WTC11 (cell line): ENCODE measurements around the gene NCAPD2. TPM values are rescaled to one million over a fixed set of nuclear protein-coding genes. Genes with fewer than 3 reads are reported as not detected.

Source experiments
- ATAC-seq: fragments of 200-7000 bp; cut with Tn5 transposase; 2 replicates; pipeline ENCODE4 v1.10.0; 2021; ENCODE audit warnings: mild to moderate bottlenecking, moderate library complexity
- CTCF ChIA-PET: fragments of 300-600 bp; sonication (Branson Sonifier 250); formaldehyde crosslinking; loops from one replicate; lab custom pipeline; 2021; ENCODE audit warnings: antibody characterized with exemption; lab: Charles Lee
- POLR2A ChIA-PET: fragments of 350-600 bp; sonication (Branson Sonifier 250); formaldehyde crosslinking; loops from one replicate; lab custom pipeline; 2021; ENCODE audit warnings: antibody characterized with exemption; lab: Charles Lee
- DNase-seq: peaks from one replicate; pipeline ENCODE4 v3.0.0; 2021; ENCODE audit warnings: low spot score
- H3K27ac Mint-ChIP-seq: 2 replicates; pipeline ENCODE4 v1.8.0; 2021; ENCODE audit warnings: mixed read lengths
- H3K27me3 Mint-ChIP-seq: 2 replicates; pipeline ENCODE4 v1.8.0; 2021; ENCODE audit warnings: low read depth, mild to moderate bottlenecking, moderate library complexity, mixed read lengths
- H3K36me3 Mint-ChIP-seq: 2 replicates; pipeline ENCODE4 v1.8.0; 2021; ENCODE audit warnings: mixed read lengths
- H3K4me1 Mint-ChIP-seq: 2 replicates; pipeline ENCODE4 v1.8.0; 2022; ENCODE audit warnings: mixed read lengths
- H3K4me3 Mint-ChIP-seq: 2 replicates; pipeline ENCODE4 v1.8.0; 2021; ENCODE audit warnings: mild to moderate bottlenecking, moderate library complexity, mixed read lengths
- H3K9me3 Mint-ChIP-seq: 2 replicates; pipeline ENCODE4 v1.8.0; 2021; ENCODE audit warnings: mixed read lengths
- CBFB ChIP-seq: sonication (generic); formaldehyde crosslinking; IDR thresholded peaks from 2 replicates; pipeline ENCODE4 v1.8.1; 2022; ENCODE audit warnings: mild to moderate bottlenecking, low read depth, missing genetic modification reagents
- ETV6 ChIP-seq: sonication (generic); formaldehyde crosslinking; IDR thresholded peaks from 2 replicates; pipeline ENCODE4 v1.8.1; 2022; ENCODE audit warnings: mild to moderate bottlenecking, missing genetic modification reagents
- FOXP1 ChIP-seq: sonication (generic); formaldehyde crosslinking; IDR thresholded peaks from 2 replicates; pipeline ENCODE4 v1.8.0; 2022; ENCODE audit warnings: missing genetic modification reagents, mild to moderate bottlenecking, moderate library complexity, borderline replicate concordance
- GTF2I ChIP-seq: fragments of 250-450 bp; sonication (Bioruptor Pico); conservative IDR thresholded peaks from 2 replicates; pipeline ENCODE4 v1.4.0; 2021; ENCODE audit warnings: mild to moderate bottlenecking
- MXD4 ChIP-seq: fragments of 250-450 bp; sonication (Bioruptor Pico); IDR thresholded peaks from 2 replicates; pipeline ENCODE4 v1.8.0; 2021; ENCODE audit warnings: mild to moderate bottlenecking, moderate library complexity, borderline replicate concordance
- MYBL2 ChIP-seq: sonication (generic); formaldehyde crosslinking; IDR thresholded peaks from 2 replicates; pipeline ENCODE4 v1.8.1; 2023; ENCODE audit warnings: mild to moderate bottlenecking, moderate library complexity, missing genetic modification reagents
- NFE2L1 ChIP-seq: sonication (generic); formaldehyde crosslinking; IDR thresholded peaks from 2 replicates; pipeline ENCODE4 v1.8.1; 2023; ENCODE audit warnings: missing genetic modification reagents
- NFYB ChIP-seq: sonication (generic); formaldehyde crosslinking; conservative IDR thresholded peaks from 2 replicates; pipeline ENCODE4 v1.8.0; 2022; ENCODE audit warnings: low read depth, missing genetic modification reagents
- NR3C1 ChIP-seq: sonication (generic); formaldehyde crosslinking; conservative IDR thresholded peaks from 2 replicates; pipeline ENCODE4 v1.8.1; 2023; ENCODE audit warnings: low read depth, mild to moderate bottlenecking, missing genetic modification reagents
- SMAD3 ChIP-seq: sonication (generic); formaldehyde crosslinking; IDR thresholded peaks from 2 replicates; pipeline ENCODE4 v1.8.0; 2022; ENCODE audit warnings: missing genetic modification reagents, mild to moderate bottlenecking, borderline replicate concordance
- TEAD1 ChIP-seq: sonication (generic); formaldehyde crosslinking; IDR thresholded peaks from 2 replicates; pipeline ENCODE4 v1.8.0; 2022; ENCODE audit warnings: mild to moderate bottlenecking, missing genetic modification reagents
- ZNF416 ChIP-seq: fragments of 250-450 bp; sonication (Bioruptor Pico); IDR thresholded peaks from 2 replicates; pipeline ENCODE4 v1.9.0; 2021; ENCODE audit warnings: mild to moderate bottlenecking, inconsistent platforms
- ZNF423 ChIP-seq: fragments of 250-450 bp; sonication (Bioruptor Pico); IDR thresholded peaks from 2 replicates; pipeline ENCODE4 v2.1.2; 2022; ENCODE audit warnings: mild to moderate bottlenecking, moderate library complexity
- total RNA-seq: library from RNA; stranded (reverse); gene quantifications from 3 replicates; pipeline ENCODE4 v1.2.3, GENCODE V29; 2021
- TF ChIP-seq, protein P1 (sequence below): fragments of 250-450 bp; sonication (Bioruptor Pico); IDR thresholded peaks from 2 replicates; pipeline ENCODE4 v1.9.0; 2021; ENCODE audit warnings: mild to moderate bottlenecking, borderline replicate concordance
- TF ChIP-seq, protein P2 (sequence below): sonication (generic); formaldehyde crosslinking; IDR thresholded peaks from 2 replicates; pipeline ENCODE4 v1.8.1; 2022; ENCODE audit warnings: mild to moderate bottlenecking, missing genetic modification reagents, moderate library complexity, borderline replicate concordance
- TF ChIP-seq, protein P3 (sequence below): sonication (generic); formaldehyde crosslinking; IDR thresholded peaks from 2 replicates; pipeline ENCODE4 v1.8.0; 2022; ENCODE audit warnings: mild to moderate bottlenecking, missing genetic modification reagents
- TF ChIP-seq, protein P4 (sequence below): sonication (generic); formaldehyde crosslinking; IDR thresholded peaks from 2 replicates; pipeline ENCODE4 v1.8.1; 2022; ENCODE audit warnings: mild to moderate bottlenecking, moderate library complexity, missing genetic modification reagents
- TF ChIP-seq, protein P5 (sequence below): fragments of 250-450 bp; sonication (Bioruptor Pico); IDR thresholded peaks from 2 replicates; pipeline ENCODE4 v1.9.0; 2021; ENCODE audit warnings: mild to moderate bottlenecking
- TF ChIP-seq, protein P6 (sequence below): sonication (generic); formaldehyde crosslinking; IDR thresholded peaks from 2 replicates; pipeline ENCODE4 v1.8.0; 2023; ENCODE audit warnings: mild to moderate bottlenecking, missing genetic modification reagents

NCAPD2 gene
- total RNA-seq, 1 experiment from 2014 or later: 141 TPM

DNA sequence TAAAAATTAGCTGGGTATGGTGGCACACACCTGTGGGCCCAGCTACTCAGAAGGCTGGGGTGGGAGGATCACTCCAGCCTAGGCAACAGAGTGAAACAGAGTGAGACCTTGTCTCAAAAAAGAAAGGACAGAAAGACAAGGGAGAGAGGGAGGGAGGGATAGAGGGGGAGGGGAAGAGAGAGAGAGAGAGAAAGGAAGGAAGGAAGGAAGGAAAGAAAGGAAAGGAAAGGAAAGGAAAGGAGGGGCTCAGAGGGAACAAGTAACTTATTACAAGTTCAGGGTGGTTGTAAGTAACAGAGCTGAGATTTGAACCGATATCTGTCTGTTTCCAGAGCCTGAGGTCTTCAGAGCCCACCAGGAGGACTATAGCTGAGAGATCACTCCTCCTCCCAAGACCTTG is 53.7 kb downstream of the NCAPD2 start (continued):
- TF ChIP-seq, protein P1, sequence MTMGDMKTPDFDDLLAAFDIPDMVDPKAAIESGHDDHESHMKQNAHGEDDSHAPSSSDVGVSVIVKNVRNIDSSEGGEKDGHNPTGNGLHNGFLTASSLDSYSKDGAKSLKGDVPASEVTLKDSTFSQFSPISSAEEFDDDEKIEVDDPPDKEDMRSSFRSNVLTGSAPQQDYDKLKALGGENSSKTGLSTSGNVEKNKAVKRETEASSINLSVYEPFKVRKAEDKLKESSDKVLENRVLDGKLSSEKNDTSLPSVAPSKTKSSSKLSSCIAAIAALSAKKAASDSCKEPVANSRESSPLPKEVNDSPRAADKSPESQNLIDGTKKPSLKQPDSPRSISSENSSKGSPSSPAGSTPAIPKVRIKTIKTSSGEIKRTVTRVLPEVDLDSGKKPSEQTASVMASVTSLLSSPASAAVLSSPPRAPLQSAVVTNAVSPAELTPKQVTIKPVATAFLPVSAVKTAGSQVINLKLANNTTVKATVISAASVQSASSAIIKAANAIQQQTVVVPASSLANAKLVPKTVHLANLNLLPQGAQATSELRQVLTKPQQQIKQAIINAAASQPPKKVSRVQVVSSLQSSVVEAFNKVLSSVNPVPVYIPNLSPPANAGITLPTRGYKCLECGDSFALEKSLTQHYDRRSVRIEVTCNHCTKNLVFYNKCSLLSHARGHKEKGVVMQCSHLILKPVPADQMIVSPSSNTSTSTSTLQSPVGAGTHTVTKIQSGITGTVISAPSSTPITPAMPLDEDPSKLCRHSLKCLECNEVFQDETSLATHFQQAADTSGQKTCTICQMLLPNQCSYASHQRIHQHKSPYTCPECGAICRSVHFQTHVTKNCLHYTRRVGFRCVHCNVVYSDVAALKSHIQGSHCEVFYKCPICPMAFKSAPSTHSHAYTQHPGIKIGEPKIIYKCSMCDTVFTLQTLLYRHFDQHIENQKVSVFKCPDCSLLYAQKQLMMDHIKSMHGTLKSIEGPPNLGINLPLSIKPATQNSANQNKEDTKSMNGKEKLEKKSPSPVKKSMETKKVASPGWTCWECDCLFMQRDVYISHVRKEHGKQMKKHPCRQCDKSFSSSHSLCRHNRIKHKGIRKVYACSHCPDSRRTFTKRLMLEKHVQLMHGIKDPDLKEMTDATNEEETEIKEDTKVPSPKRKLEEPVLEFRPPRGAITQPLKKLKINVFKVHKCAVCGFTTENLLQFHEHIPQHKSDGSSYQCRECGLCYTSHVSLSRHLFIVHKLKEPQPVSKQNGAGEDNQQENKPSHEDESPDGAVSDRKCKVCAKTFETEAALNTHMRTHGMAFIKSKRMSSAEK (CRISPR knock-in tag): no peak
- TF ChIP-seq, protein P2, sequence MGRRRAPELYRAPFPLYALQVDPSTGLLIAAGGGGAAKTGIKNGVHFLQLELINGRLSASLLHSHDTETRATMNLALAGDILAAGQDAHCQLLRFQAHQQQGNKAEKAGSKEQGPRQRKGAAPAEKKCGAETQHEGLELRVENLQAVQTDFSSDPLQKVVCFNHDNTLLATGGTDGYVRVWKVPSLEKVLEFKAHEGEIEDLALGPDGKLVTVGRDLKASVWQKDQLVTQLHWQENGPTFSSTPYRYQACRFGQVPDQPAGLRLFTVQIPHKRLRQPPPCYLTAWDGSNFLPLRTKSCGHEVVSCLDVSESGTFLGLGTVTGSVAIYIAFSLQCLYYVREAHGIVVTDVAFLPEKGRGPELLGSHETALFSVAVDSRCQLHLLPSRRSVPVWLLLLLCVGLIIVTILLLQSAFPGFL (CRISPR knock-in tag): no peak
- no peak for TF ChIP-seq ZNF416
- no peak for TF ChIP-seq CBFB (CRISPR knock-in tag)
- TF ChIP-seq, protein P3, sequence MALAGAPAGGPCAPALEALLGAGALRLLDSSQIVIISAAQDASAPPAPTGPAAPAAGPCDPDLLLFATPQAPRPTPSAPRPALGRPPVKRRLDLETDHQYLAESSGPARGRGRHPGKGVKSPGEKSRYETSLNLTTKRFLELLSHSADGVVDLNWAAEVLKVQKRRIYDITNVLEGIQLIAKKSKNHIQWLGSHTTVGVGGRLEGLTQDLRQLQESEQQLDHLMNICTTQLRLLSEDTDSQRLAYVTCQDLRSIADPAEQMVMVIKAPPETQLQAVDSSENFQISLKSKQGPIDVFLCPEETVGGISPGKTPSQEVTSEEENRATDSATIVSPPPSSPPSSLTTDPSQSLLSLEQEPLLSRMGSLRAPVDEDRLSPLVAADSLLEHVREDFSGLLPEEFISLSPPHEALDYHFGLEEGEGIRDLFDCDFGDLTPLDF (CRISPR knock-in tag): no peak
- no peak for TF ChIP-seq MXD4
- no peak for TF ChIP-seq NFYB
- no peak for TF ChIP-seq GTF2I (CRISPR knock-in tag)
- TF ChIP-seq ETV6 (CRISPR knock-in tag): no peak
- TF ChIP-seq, all 79 proteins: peak for 0

DNA sequence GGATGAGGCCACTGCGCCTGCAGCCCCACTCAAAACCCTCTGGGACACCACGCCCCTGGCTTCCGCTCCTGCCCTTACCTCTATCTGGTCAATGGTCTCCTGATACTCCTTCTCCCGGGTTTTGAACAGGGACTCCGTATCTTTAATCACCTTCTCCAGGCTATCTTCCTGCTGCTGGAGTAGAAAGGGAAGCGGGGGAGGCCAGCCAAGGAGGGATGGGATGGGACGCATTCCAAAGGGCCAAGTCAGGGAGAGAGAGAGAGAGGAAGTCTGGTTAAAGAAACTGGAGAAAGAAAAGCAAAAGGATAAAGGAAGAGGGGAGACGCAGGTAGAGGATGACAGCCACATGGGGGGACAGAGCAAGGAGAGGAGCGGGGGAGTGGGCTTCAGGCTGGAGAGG is 54.1 kb downstream of the NCAPD2 start:
- DNase-seq (no peak), ATAC-seq (no peak)
- ChIA-PET CTCF (interaction anchor here (13.4 kb wide), 1 partner anchor 9 kb away, joined by 195 read pairs; no protein-coding TSS in a partner anchor), POLR2A (no interaction called here)
- Mint-ChIP-seq H3K27ac (peak overlapping the region; percentile 11; the same call in 1 of the 2 replicates), H3K36me3 (peaks cover 46% of the 10 kb centered on the region), H3K4me1 (peaks cover 10% of the 10 kb centered on the region), H3K9me3 (no peaks in the 10 kb centered on the region), H3K4me3 (no peak overlapping the region), H3K27me3 (no peaks in the 10 kb centered on the region; the same call in 1 of the 2 replicates)
- TF ChIP-seq, protein P4, sequence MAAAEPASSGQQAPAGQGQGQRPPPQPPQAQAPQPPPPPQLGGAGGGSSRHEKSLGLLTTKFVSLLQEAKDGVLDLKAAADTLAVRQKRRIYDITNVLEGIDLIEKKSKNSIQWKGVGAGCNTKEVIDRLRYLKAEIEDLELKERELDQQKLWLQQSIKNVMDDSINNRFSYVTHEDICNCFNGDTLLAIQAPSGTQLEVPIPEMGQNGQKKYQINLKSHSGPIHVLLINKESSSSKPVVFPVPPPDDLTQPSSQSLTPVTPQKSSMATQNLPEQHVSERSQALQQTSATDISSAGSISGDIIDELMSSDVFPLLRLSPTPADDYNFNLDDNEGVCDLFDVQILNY: no peak
- no peak for TF ChIP-seq FOXP1 (CRISPR knock-in tag)
- no peak for TF ChIP-seq NR3C1 (CRISPR knock-in tag)
- TF ChIP-seq, protein P2 (CRISPR knock-in tag): no peak
- TF ChIP-seq, protein P5, sequence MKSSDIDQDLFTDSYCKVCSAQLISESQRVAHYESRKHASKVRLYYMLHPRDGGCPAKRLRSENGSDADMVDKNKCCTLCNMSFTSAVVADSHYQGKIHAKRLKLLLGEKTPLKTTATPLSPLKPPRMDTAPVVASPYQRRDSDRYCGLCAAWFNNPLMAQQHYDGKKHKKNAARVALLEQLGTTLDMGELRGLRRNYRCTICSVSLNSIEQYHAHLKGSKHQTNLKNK (CRISPR knock-in tag): no peak
- no peak for TF ChIP-seq TEAD1 (CRISPR knock-in tag)
- TF ChIP-seq, protein P6, sequence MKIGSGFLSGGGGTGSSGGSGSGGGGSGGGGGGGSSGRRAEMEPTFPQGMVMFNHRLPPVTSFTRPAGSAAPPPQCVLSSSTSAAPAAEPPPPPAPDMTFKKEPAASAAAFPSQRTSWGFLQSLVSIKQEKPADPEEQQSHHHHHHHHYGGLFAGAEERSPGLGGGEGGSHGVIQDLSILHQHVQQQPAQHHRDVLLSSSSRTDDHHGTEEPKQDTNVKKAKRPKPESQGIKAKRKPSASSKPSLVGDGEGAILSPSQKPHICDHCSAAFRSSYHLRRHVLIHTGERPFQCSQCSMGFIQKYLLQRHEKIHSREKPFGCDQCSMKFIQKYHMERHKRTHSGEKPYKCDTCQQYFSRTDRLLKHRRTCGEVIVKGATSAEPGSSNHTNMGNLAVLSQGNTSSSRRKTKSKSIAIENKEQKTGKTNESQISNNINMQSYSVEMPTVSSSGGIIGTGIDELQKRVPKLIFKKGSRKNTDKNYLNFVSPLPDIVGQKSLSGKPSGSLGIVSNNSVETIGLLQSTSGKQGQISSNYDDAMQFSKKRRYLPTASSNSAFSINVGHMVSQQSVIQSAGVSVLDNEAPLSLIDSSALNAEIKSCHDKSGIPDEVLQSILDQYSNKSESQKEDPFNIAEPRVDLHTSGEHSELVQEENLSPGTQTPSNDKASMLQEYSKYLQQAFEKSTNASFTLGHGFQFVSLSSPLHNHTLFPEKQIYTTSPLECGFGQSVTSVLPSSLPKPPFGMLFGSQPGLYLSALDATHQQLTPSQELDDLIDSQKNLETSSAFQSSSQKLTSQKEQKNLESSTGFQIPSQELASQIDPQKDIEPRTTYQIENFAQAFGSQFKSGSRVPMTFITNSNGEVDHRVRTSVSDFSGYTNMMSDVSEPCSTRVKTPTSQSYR (CRISPR knock-in tag): no peak
- TF ChIP-seq ZNF423 (CRISPR knock-in tag): no peak
- TF ChIP-seq MYBL2 (CRISPR knock-in tag): no peak
- TF ChIP-seq NFE2L1 (CRISPR knock-in tag): no peak
- no peak for TF ChIP-seq SMAD3
- TF ChIP-seq, protein P1 (CRISPR knock-in tag): no peak
